H1 (cell line): ENCODE results near the gene SP1. TPM values are rescaled to one million over a fixed set of nuclear protein-coding genes. Genes with fewer than 3 reads are reported as not detected.

Source experiments
- CTCF ChIA-PET: fragments of 300-600 bp; sonication (Branson Sonifier 250); formaldehyde crosslinking; loops from one replicate; lab custom pipeline; 2021; ENCODE audit not compliant: partially characterized antibody; lab: Charles Lee
- POLR2A ChIA-PET: fragments of 300-600 bp; sonication (Branson Sonifier 250); formaldehyde crosslinking; loops from one replicate; lab custom pipeline; 2021; ENCODE audit warnings: inconsistent platforms; ENCODE audit not compliant: partially characterized antibody; lab: Charles Lee
- DNase-seq, 2 experiments: peaks; one replicate each; pipeline versions ENCODE4 v3.0.0 to v3.0.0-alpha.2; 2010 to 2022; ENCODE audit warnings: low spot score in 2 of 2, low read depth in 1 of 2, mixed read lengths in 1 of 2
- FAIRE-seq: peaks from 2 replicates; lab custom pipeline; 2011; peaks lifted over from hg19 to GRCh38; lab: Jason Lieb, UNC
- H2AFZ ChIP-seq: 2 replicates; pipeline ENCODE4 v1.8.1; 2012; ENCODE audit warnings: low read length, inconsistent platforms
- H2AK5ac ChIP-seq: 2 replicates; pipeline ENCODE4 v1.6.1; 2013; ENCODE audit warnings: low read depth, low read length
- H2BK120ac ChIP-seq: replicated peaks from 2 replicates; pipeline ENCODE3; 2013; ENCODE audit warnings: low read depth, low read length, inconsistent platforms
- H2BK12ac ChIP-seq: 2 replicates; pipeline ENCODE4 v1.6.1; 2013; ENCODE audit warnings: low read depth, low read length
- H2BK15ac ChIP-seq: 2 replicates; pipeline ENCODE4 v1.6.1; 2013; ENCODE audit warnings: low read length
- H2BK20ac ChIP-seq: 2 replicates; pipeline ENCODE4 v1.6.1; 2013; ENCODE audit warnings: low read length
- H2BK5ac ChIP-seq: 2 replicates; pipeline ENCODE4 v1.6.1; 2013; ENCODE audit warnings: low read depth, low read length
- H3K14ac ChIP-seq: 2 replicates; pipeline ENCODE4 v1.6.1; 2013; ENCODE audit warnings: inconsistent platforms; ENCODE audit not compliant: insufficient read length
- H3K18ac ChIP-seq: 2 replicates; pipeline ENCODE4 v1.6.1; 2013; ENCODE audit warnings: low read length; ENCODE audit errors: extremely low read depth
- H3K23ac ChIP-seq: 2 replicates; pipeline ENCODE4 v1.6.1; 2013; ENCODE audit warnings: inconsistent platforms; ENCODE audit not compliant: insufficient read length
- H3K23me2 ChIP-seq: 2 replicates; pipeline ENCODE4 v1.6.1; 2013; ENCODE audit warnings: low read depth, low read length
- H3K27ac ChIP-seq: 2 replicates; pipeline ENCODE4 v1.6.1; 2011; ENCODE audit warnings: low read depth, low read length, inconsistent platforms
- H3K27me3 ChIP-seq, 4 experiments: replicated peaks in 1 of 4; 1 replicate in 1 of 4; 2 replicates in 3 of 4; pipeline versions ENCODE4 v1.6.1 to v1.8.1; 2011 to 2013; ENCODE audit warnings: low read length in 3 of 4, mild to moderate bottlenecking in 3 of 4, inconsistent platforms in 2 of 4, mixed read lengths in 2 of 4, moderate library complexity in 1 of 4; ENCODE audit not compliant: control insufficient read depth in 3 of 4, insufficient read depth in 3 of 4; ENCODE audit errors: extremely low read depth in 1 of 4
- H3K36me3 ChIP-seq, 4 experiments: 2 replicates each; pipeline versions ENCODE4 v1.6.1 to v1.8.1; 2011 to 2013; ENCODE audit warnings: mild to moderate bottlenecking in 4 of 4, low read length in 3 of 4, moderate library complexity in 2 of 4, control low read depth in 1 of 4, inconsistent platforms in 1 of 4; ENCODE audit not compliant: insufficient read depth in 4 of 4, control insufficient read depth in 2 of 4
- H3K4ac ChIP-seq: replicated peaks from 2 replicates; pipeline ENCODE3; 2013; ENCODE audit warnings: low read length, low read depth, mixed read lengths, inconsistent platforms; ENCODE audit not compliant: insufficient read length
- H3K4me1 ChIP-seq, 4 experiments: replicated peaks in 1 of 4; 1 replicate in 1 of 4; 2 replicates in 3 of 4; pipeline versions ENCODE4 v1.6.1 to v1.8.1; 2011 to 2013; ENCODE audit warnings: low read length in 3 of 4, inconsistent platforms in 2 of 4, mixed read lengths in 1 of 4; ENCODE audit not compliant: insufficient read depth in 4 of 4, control insufficient read depth in 3 of 4
- H3K4me2 ChIP-seq, 2 experiments: 2 replicates each; pipeline versions ENCODE4 v1.6.1 to v1.8.1; 2011 to 2013; ENCODE audit warnings: low read depth in 2 of 2, low read length in 2 of 2, control low read depth in 1 of 2, inconsistent platforms in 1 of 2, mild to moderate bottlenecking in 1 of 2; ENCODE audit not compliant: insufficient read depth in 1 of 2
- H3K4me3 ChIP-seq, 4 experiments: fragments of 200-600, 300-600 bp in 1 of 4; sonication (generic), shearing (Covaris generic), sonication (Bioruptor Twin) in 1 of 4; 2 replicates each; pipeline versions ENCODE4 v1.5.1 to v1.8.1; 2011 to 2016; ENCODE audit warnings: low read length in 4 of 4, low read depth in 3 of 4, control low read depth in 2 of 4, inconsistent platforms in 2 of 4, mild to moderate bottlenecking in 2 of 4, mixed read lengths in 1 of 4, moderate library complexity in 1 of 4; ENCODE audit not compliant: insufficient read depth in 2 of 4; ENCODE audit errors: extremely low read depth in 1 of 4
- H3K56ac ChIP-seq: replicated peaks from 2 replicates; pipeline ENCODE3; 2013; ENCODE audit warnings: low read depth, mild to moderate bottlenecking, mixed read lengths, low read length, inconsistent platforms; ENCODE audit not compliant: insufficient read length
- H3K79me1 ChIP-seq: 2 replicates; pipeline ENCODE4 v1.6.1; 2013; ENCODE audit warnings: low read depth, low read length, control low read depth
- H3K79me2 ChIP-seq, 2 experiments: 2 replicates each; pipeline versions ENCODE4 v1.6.1 to v1.8.1; 2012 to 2013; ENCODE audit warnings: low read length in 2 of 2, mild to moderate bottlenecking in 2 of 2, inconsistent platforms in 1 of 2; ENCODE audit not compliant: insufficient read depth in 2 of 2, control insufficient read depth in 1 of 2
- H3K9ac ChIP-seq, 4 experiments: replicated peaks in 1 of 4; 1 replicate in 1 of 4; 2 replicates in 3 of 4; pipeline versions ENCODE4 v1.6.1 to v1.8.1; 2011 to 2013; ENCODE audit warnings: low read depth in 3 of 4, low read length in 3 of 4, control low read depth in 2 of 4, mild to moderate bottlenecking in 2 of 4, moderate library complexity in 2 of 4, inconsistent platforms in 1 of 4; ENCODE audit errors: extremely low read depth in 1 of 4
- H3K9me3 ChIP-seq, 2 experiments: 2 replicates each; pipeline versions ENCODE4 v1.6.1 to v1.8.1; 2012 to 2013; ENCODE audit warnings: mild to moderate bottlenecking in 2 of 2, moderate library complexity in 2 of 2, control low read depth in 1 of 2, inconsistent platforms in 1 of 2, low read depth in 1 of 2, low read length in 1 of 2, mixed read lengths in 1 of 2; ENCODE audit not compliant: insufficient read depth in 2 of 2
- H4K20me1 ChIP-seq, 2 experiments: replicated peaks in 1 of 2; 2 replicates each; pipeline versions ENCODE3 to v1.8.1; 2011 to 2013; ENCODE audit warnings: inconsistent platforms in 2 of 2, low read length in 2 of 2, mild to moderate bottlenecking in 1 of 2; ENCODE audit not compliant: insufficient read depth in 2 of 2, control insufficient read depth in 1 of 2
- H4K5ac ChIP-seq: 2 replicates; pipeline ENCODE4 v1.6.1; 2013; ENCODE audit warnings: low read length, low read depth, mixed read lengths, inconsistent platforms; ENCODE audit not compliant: insufficient read length
- H4K8ac ChIP-seq: 2 replicates; pipeline ENCODE4 v1.8.0; 2013; ENCODE audit warnings: mild to moderate bottlenecking, moderate library complexity, low read length, inconsistent platforms; ENCODE audit not compliant: insufficient read depth; ENCODE audit errors: extremely low read depth
- H4K91ac ChIP-seq: replicated peaks from 2 replicates; pipeline ENCODE3; 2013; ENCODE audit warnings: low read length, mixed read lengths, inconsistent platforms; ENCODE audit not compliant: insufficient read length
- ASH2L ChIP-seq: fragments of 200-600, 300-600 bp; sonication (generic); IDR thresholded peaks from one replicate; pipeline ENCODE4 v1.7.1; 2017; ENCODE audit warnings: low read length
- EZH2 ChIP-seq: fragments of 200-600 bp; sonication (generic); IDR thresholded peaks from 2 replicates; pipeline ENCODE4 v1.7.1; 2012; ENCODE audit warnings: low read depth, mild to moderate bottlenecking, moderate library complexity, low read length, inconsistent platforms; ENCODE audit not compliant: severe bottlenecking
- GTF2F1 ChIP-seq: IDR thresholded peaks from 2 replicates; pipeline ENCODE4 v1.6.1; 2012; ENCODE audit warnings: low read depth, low read length, improper control_type of control experiment, borderline replicate concordance
- JUN ChIP-seq: IDR thresholded peaks from 2 replicates; pipeline ENCODE4 v1.6.1; 2011; ENCODE audit warnings: low read depth, mild to moderate bottlenecking, improper control_type of control experiment, low read length
- POLR2AphosphoS5 ChIP-seq: IDR thresholded peaks from 2 replicates; pipeline ENCODE4 v1.6.1; 2011; ENCODE audit warnings: low read depth, low read length
- SIN3A ChIP-seq, 2 experiments: IDR thresholded peaks in 1 of 2; conservative IDR thresholded peaks in 1 of 2; 2 replicates each; pipeline ENCODE4 v1.6.1; 2011 to 2012; ENCODE audit warnings: low read length in 2 of 2, improper control_type of control experiment in 1 of 2, low read depth in 1 of 2, mild to moderate bottlenecking in 1 of 2
- SIX5 ChIP-seq: IDR thresholded peaks from 2 replicates; pipeline ENCODE4 v1.6.1; 2011; ENCODE audit warnings: mild to moderate bottlenecking, low read depth, low read length
- SP1 ChIP-seq: IDR thresholded peaks from 2 replicates; pipeline ENCODE4 v1.6.1; 2011; ENCODE audit warnings: low read depth, low read length
- YY1 ChIP-seq: IDR thresholded peaks from 2 replicates; pipeline ENCODE4 v1.6.1; 2011; ENCODE audit warnings: low read depth, mild to moderate bottlenecking, low read length
- WGBS, 2 experiments: shearing (Covaris generic) in 1 of 2; methylation state at CpG; one replicate each; pipeline versions ENCODE4 v1.1.6 to v1.1.7; 2013 to 2015; ENCODE audit warnings: low lambda C conversion rate in 2 of 2, mixed read lengths in 2 of 2, inconsistent platforms in 1 of 2, low coverage in 1 of 2, missing lambda C conversion rate in 1 of 2; ENCODE audit not compliant: insufficient replicate concordance in 2 of 2, insufficient coverage in 1 of 2, insufficient read length in 1 of 2; ENCODE audit errors: extremely low coverage in 1 of 2, missing lambda C conversion rate in 1 of 2; 5-methylcytosine and 5-hydroxymethylcytosine counted together
- polyA plus RNA-seq, 7 experiments: library from polyadenylated mRNA; depleted of rRNA in 3 of 7; stranded (reverse) in 5 of 7; unstranded in 2 of 7; fragments of >200 nt in 5 of 7; fragments of 200-250 nt in 2 of 7; gene quantifications; 1 replicate in 5 of 7; 2 replicates in 1 of 7; 4 replicates in 1 of 7; pipeline versions ENCODE4 v1.2.1 to v1.2.3, GENCODE V29; 2011 to 2013; ENCODE audit warnings: missing spikeins in 2 of 7, mixed read lengths in 2 of 7
- total RNA-seq: library from RNA; stranded (reverse); fragmentation: NEBNext Ultra II Directional; extraction: Animal tissue kit (Norgen Biotek cat#: 25700); gene quantifications from 2 replicates; pipeline ENCODE4 v1.2.1, GENCODE V29; 2021
- TF ChIP-seq, protein P1 (sequence below): IDR thresholded peaks from 2 replicates; pipeline ENCODE4 v1.6.1; 2012; ENCODE audit warnings: inconsistent platforms

The SP1 gene
- total and polyA plus RNA-seq, 2 of the 8 experiments (the other 6 are each of a cell fraction or from before 2014, with no cell fraction given), result 50.7 to 75.2 TPM

DNA sequence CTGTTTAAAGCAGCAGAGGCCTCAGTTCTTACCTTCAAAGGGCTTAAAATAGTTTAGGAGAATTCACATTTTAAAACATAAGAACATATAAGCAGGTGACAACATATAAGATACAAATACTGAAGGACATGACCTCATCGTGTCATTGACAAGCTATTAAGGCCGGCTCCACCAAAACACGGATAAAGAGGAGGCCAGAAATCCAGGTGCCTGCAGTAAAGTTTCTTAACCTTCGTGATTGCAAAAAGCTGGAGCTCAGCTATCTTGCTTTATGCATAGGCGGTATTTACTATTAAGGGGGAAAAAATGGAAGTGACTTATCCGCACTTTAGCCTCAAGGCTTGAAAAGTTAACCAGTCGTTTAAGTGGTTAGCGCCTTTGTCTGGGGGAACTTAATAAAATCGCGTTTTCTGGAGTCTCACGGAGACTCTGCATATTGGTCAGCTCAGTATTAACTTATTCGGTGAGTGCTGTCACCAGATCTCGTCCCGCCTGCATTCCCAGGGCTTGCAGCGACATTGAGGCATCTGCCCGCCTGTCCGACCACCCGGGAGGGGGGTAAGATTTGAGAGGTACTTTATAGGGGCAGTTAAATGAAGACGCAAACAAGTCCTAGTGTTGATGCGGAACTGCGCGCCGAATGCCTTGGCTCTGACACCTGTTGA lies 1.1 kb upstream of the SP1 start:
- Histone ChIP-seq H3K27me3 (no peaks in the 10 kb centered on the region), H3K4ac (peak overlapping the region; percentile 86), H3K4me3 (peak overlapping the region; percentile 50 to 62 (median 56)), H3K4me2 (peak overlapping the region; percentile 84 to 92), H3K23me2 (peaks cover 7% of the 10 kb centered on the region; the same call in 1 of the 2 replicates), H2BK12ac (peak overlapping the region; percentile 94), H3K56ac (peak overlapping the region; percentile 56), H3K9ac (peak overlapping the region; percentile 45 to 99 (median 87)), H4K8ac (peak overlapping the region; percentile 99; the same call in 1 of the 2 replicates), H3K27ac (peak overlapping the region; percentile 96), H3K79me2 (peaks cover 3 to 28% of the 10 kb centered on the region in 2 experiments; a peak in 3 of 4 replicates), H4K91ac (peak overlapping the region; percentile 92), H3K14ac (peak overlapping the region; percentile 11), H2BK120ac (peak overlapping the region; percentile 76), H2AK5ac (peak overlapping the region; percentile 85), H3K18ac (peak overlapping the region; percentile 97), H2BK15ac (no peak overlapping the region), H3K9me3 (no peaks in the 10 kb centered on the region), H3K36me3 (peaks cover 17 to 24% (median 18%) of the 10 kb centered on the region in 4 experiments), H3K79me1 (peaks cover 12% of the 10 kb centered on the region), H2BK5ac (peak overlapping the region; percentile 96), H2BK20ac (no peak overlapping the region), H3K23ac (no peak overlapping the region), H4K20me1 (peaks cover 2 to 13% of the 10 kb centered on the region in 2 experiments), H2AFZ (peak overlapping the region; percentile 74), H3K4me1 (peaks cover 6 to 26% (median 14%) of the 10 kb centered on the region in 4 experiments), H4K5ac (peak overlapping the region; percentile 93)
- POLR2A ChIA-PET, result interaction anchor here (0.6 to 2.4 kb wide), 24 partner anchors 10 to 881 kb away, joined by 3 to 19 read pairs (median 4); partner anchors contain the start of genes AAAS, ESPL1, PRR13 and TARBP2
- WGBS, 2 experiments, result 22% methylated on average over 23 of the region's 23 CpGs; no CpG with 5 or more reads in 1 of the 2 experiments
- CTCF ChIA-PET, result interaction anchor here (0.8 to 2.5 kb wide), 10 partner anchors 12 to 127 kb away, joined by 3 to 17 read pairs (median 3); a partner anchor contains a TSS
- FAIRE-seq, result no peak
- no peak for DNase-seq
- TF ChIP-seq GTF2F1, result no peak
- TF ChIP-seq ASH2L, result peak; percentile 44
- TF ChIP-seq POLR2AphosphoS5, result no peak; the same call in 1 of the 2 replicates
- no peak for TF ChIP-seq YY1
- 0 out of 2 replicates have a peak, but pooled peaks have one; percentile 27 for TF ChIP-seq SP1
- no peak for TF ChIP-seq EZH2
- no peak for TF ChIP-seq SIX5
- TF ChIP-seq, protein P1, sequence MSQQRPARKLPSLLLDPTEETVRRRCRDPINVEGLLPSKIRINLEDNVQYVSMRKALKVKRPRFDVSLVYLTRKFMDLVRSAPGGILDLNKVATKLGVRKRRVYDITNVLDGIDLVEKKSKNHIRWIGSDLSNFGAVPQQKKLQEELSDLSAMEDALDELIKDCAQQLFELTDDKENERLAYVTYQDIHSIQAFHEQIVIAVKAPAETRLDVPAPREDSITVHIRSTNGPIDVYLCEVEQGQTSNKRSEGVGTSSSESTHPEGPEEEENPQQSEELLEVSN, result no peak
- no peak for TF ChIP-seq JUN
- 0 out of 4 replicates have a peak, but pooled peaks of 1 of the 2 experiments have one; percentile 7 for TF ChIP-seq SIN3A (conservative IDR thresholded peaks at IDR 0.05 in 1 of 2, IDR thresholded peaks at IDR 0.05 in 1 of 2; ENCODE audit: low read depth in 1 of 2, low read length in 2 of 2)
